Fibroblast of lung (primary cell): ENCODE results near the gene TP63. TPM values are rescaled to one million over a fixed set of nuclear protein-coding genes. Genes with fewer than 3 reads are reported as not detected.
A peak's percentile ranks its signal among the peaks of the same experiment; 100 is the strongest.

Experiments
- DNase-seq, 2 donors: peaks; one replicate each; pipeline versions ENCODE4 v3.0.0 to v3.0.0-alpha.2; 2010; ENCODE audit warnings: low read depth in 2 of 2
- H2AFZ ChIP-seq: 2 replicates; pipeline ENCODE4 v1.5.1; 2012; ENCODE audit warnings: low read length, control low read depth, inconsistent platforms
- H3K27ac ChIP-seq: 2 replicates; pipeline ENCODE4 v1.5.1; 2011; ENCODE audit warnings: low read length, control low read depth; ENCODE audit not compliant: insufficient read depth
- H3K27me3 ChIP-seq: 2 replicates; pipeline ENCODE4 v1.5.1; 2011; ENCODE audit warnings: mild to moderate bottlenecking, low read length; ENCODE audit not compliant: control insufficient read depth, insufficient read depth
- H3K36me3 ChIP-seq: 2 replicates; pipeline ENCODE4 v1.5.1; 2011; ENCODE audit warnings: low read length; ENCODE audit not compliant: control insufficient read depth, insufficient read depth
- H3K4me1 ChIP-seq: 2 replicates; pipeline ENCODE4 v1.5.1; 2011; ENCODE audit warnings: low read length; ENCODE audit not compliant: control insufficient read depth, insufficient read depth; ENCODE audit errors: extremely low read depth
- H3K4me2 ChIP-seq: 2 replicates; pipeline ENCODE4 v1.5.1; 2011; ENCODE audit warnings: low read length, control low read depth; ENCODE audit not compliant: insufficient read depth; ENCODE audit errors: extremely low read depth
- H3K4me3 ChIP-seq, 4 experiments: fragments of 200-600 bp in 1 of 4; sonication (generic) in 1 of 4; replicated peaks in 1 of 4; 2 replicates each; pipeline ENCODE4 v1.5.1; 2011 to 2016; ENCODE audit warnings: low read length in 4 of 4, low read depth in 3 of 4, mild to moderate bottlenecking in 3 of 4, control low read depth in 2 of 4, inconsistent platforms in 1 of 4, mixed read lengths in 1 of 4; ENCODE audit not compliant: insufficient read depth in 1 of 4; ENCODE audit errors: control extremely low read depth in 1 of 4
- H3K79me2 ChIP-seq: 2 replicates; pipeline ENCODE4 v1.5.1; 2012; ENCODE audit warnings: mild to moderate bottlenecking, low read length, inconsistent platforms; ENCODE audit not compliant: control insufficient read depth, insufficient read depth
- H3K9ac ChIP-seq: 2 replicates; pipeline ENCODE4 v1.5.1; 2011; ENCODE audit warnings: mild to moderate bottlenecking, low read length, control low read depth; ENCODE audit not compliant: insufficient read depth
- H3K9me3 ChIP-seq: 2 replicates; pipeline ENCODE4 v1.5.1; 2012; ENCODE audit warnings: low read depth, low read length; ENCODE audit not compliant: control insufficient read depth, insufficient read depth
- H4K20me1 ChIP-seq: 2 replicates; pipeline ENCODE4 v1.5.1; 2011; ENCODE audit warnings: low read length; ENCODE audit not compliant: control insufficient read depth, insufficient read depth; ENCODE audit errors: extremely low read depth
- CTCF ChIP-seq, 2 donors: IDR thresholded peaks in 1 of 2; conservative IDR thresholded peaks in 1 of 2; 1 replicate in 1 of 2; 2 replicates in 1 of 2; pipeline ENCODE4 v1.5.1; 2011 to 2012; ENCODE audit warnings: low read length in 2 of 2, control low read depth in 1 of 2, inconsistent platforms in 1 of 2, low read depth in 1 of 2, mild to moderate bottlenecking in 1 of 2
- EZH2 ChIP-seq: IDR thresholded peaks from 2 replicates; pipeline ENCODE4 v1.5.1; 2012; ENCODE audit warnings: low read length, control low read depth, mild to moderate bottlenecking; ENCODE audit errors: missing control alignments
- polyA plus RNA-seq, 2 donors: library from polyadenylated mRNA; depleted of rRNA in 1 of 2; stranded (reverse) in 1 of 2; unstranded in 1 of 2; fragments of >200 nt; gene quantifications; 2 replicates each; pipeline ENCODE4 v1.2.1, GENCODE V29; 2011 to 2012; ENCODE audit warnings: missing spikeins in 1 of 2
- total RNA-seq: library from RNA; depleted of rRNA; stranded (reverse); fragments of >200 nt; gene quantifications from 2 replicates; pipeline ENCODE4 v1.2.1, GENCODE V29; 2014

Gene TP63
- total and polyA plus RNA-seq, 2 donors (not counting 1 experiment from before 2014, with no cell fraction given): 0.06 TPM; not detected in 1

- no peak overlapping the region for H2AFZ ChIP-seq
- H3K4me2 ChIP-seq: no peak overlapping the region
- H3K9ac ChIP-seq: no peak overlapping the region
- TF ChIP-seq EZH2 (no peak), CTCF (conservative IDR thresholded peaks at IDR 0.05 in 1 of 2, IDR thresholded peaks at IDR 0.05 in 1 of 2; ENCODE audit: low read depth in 1 of 2, low read length in 2 of 2) (no peak)
- no peaks in the 10 kb centered on the region for H3K27me3 ChIP-seq
- no peaks in the 10 kb centered on the region for H3K36me3 ChIP-seq
- no peaks in the 10 kb centered on the region for H3K79me2 ChIP-seq
- no peak for DNase-seq
- H3K27ac ChIP-seq: no peak overlapping the region
- no peaks in the 10 kb centered on the region for H4K20me1 ChIP-seq
- H3K4me1 ChIP-seq: no peaks in the 10 kb centered on the region
- no peaks in the 10 kb centered on the region for H3K9me3 ChIP-seq
- no peak overlapping the region for H3K4me3 ChIP-seq
These were observed 155.4 kb downstream of the TP63 start for GRCh38 chr3:189786479-189787064.

GRCh38 chr3:189787191-189787590 lies 156.0 kb downstream of the TP63 start:
- H3K4me2 ChIP-seq: no peak overlapping the region
- H2AFZ ChIP-seq: no peak overlapping the region
- no peak overlapping the region for H3K9ac ChIP-seq
- TF ChIP-seq CTCF (conservative IDR thresholded peaks at IDR 0.05 in 1 of 2, IDR thresholded peaks at IDR 0.05 in 1 of 2; ENCODE audit: low read depth in 1 of 2, low read length in 2 of 2): no peak
- no peak for TF ChIP-seq EZH2
- no peaks in the 10 kb centered on the region for H3K9me3 ChIP-seq
- no peaks in the 10 kb centered on the region for H3K36me3 ChIP-seq
- H3K27ac ChIP-seq: no peak overlapping the region
- no peak overlapping the region for H3K4me3 ChIP-seq
- H3K79me2 ChIP-seq: no peaks in the 10 kb centered on the region
- H3K4me1 ChIP-seq: no peaks in the 10 kb centered on the region
- H3K27me3 ChIP-seq: no peaks in the 10 kb centered on the region
- no peaks in the 10 kb centered on the region for H4K20me1 ChIP-seq
- DNase-seq: no peak

GRCh38 chr3:189787632-189788031 lies 156.4 kb downstream of the TP63 start:
- no peaks in the 10 kb centered on the region for H3K27me3 ChIP-seq
- no peak overlapping the region for H3K9ac ChIP-seq
- no peak overlapping the region for H3K27ac ChIP-seq
- TF ChIP-seq CTCF (conservative IDR thresholded peaks at IDR 0.05 in 1 of 2, IDR thresholded peaks at IDR 0.05 in 1 of 2; ENCODE audit: low read depth in 1 of 2, low read length in 2 of 2) (no peak), EZH2 (no peak)
- no peaks in the 10 kb centered on the region for H3K9me3 ChIP-seq
- no peaks in the 10 kb centered on the region for H4K20me1 ChIP-seq
- no peak overlapping the region for H3K4me2 ChIP-seq
- no peak overlapping the region for H2AFZ ChIP-seq
- peak in 1 of 2 donors; percentile 57 for DNase-seq
- no peaks in the 10 kb centered on the region for H3K36me3 ChIP-seq
- no peak overlapping the region for H3K4me3 ChIP-seq
- H3K79me2 ChIP-seq: no peaks in the 10 kb centered on the region
- H3K4me1 ChIP-seq: no peaks in the 10 kb centered on the region
